Measurements from ENCODE around the gene SLC38A10. TPM values are rescaled to one million over a fixed set of nuclear protein-coding genes. Genes with fewer than 3 reads are reported as not detected.

The SLC38A10 gene
- total and polyA plus RNA-seq, 10 of the 15 experiments (the other 5 are each of a cell fraction or from before 2014, with no cell fraction given) = 0.52 to 67.9 (median 22.1) TPM

GRCh38 chr17:81342269-81343070, 47.4 kb upstream of the SLC38A10 start (continued):
- no peak for TF ChIP-seq PKNOX1 (IDR thresholded peaks at IDR 0.05)
- no peak for TF ChIP-seq MEF2A (IDR thresholded peaks at IDR 0.05; ENCODE audit: insufficient read depth, low read depth, low read length)
- no peak for TF ChIP-seq SRF (IDR thresholded peaks at IDR 0.05; ENCODE audit: low read depth in 2 of 2, low read length in 2 of 2)
- no peak for TF ChIP-seq NBN (IDR thresholded peaks at IDR 0.05)
- TF ChIP-seq NR2F1 (conservative IDR thresholded peaks at IDR 0.05) = no peak
- TF ChIP-seq YY1 (IDR thresholded peaks at IDR 0.05; ENCODE audit: low read depth, low read length) = no peak
- TF ChIP-seq, protein P1, sequence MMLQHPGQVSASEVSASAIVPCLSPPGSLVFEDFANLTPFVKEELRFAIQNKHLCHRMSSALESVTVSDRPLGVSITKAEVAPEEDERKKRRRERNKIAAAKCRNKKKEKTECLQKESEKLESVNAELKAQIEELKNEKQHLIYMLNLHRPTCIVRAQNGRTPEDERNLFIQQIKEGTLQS (IDR thresholded peaks at IDR 0.05; ENCODE audit: borderline replicate concordance, extremely low read depth, low read depth, low read length) = no peak
- TF ChIP-seq ZNF384 (IDR thresholded peaks at IDR 0.05; ENCODE audit: borderline replicate concordance, low read depth, low read length) = no peak

- TF ChIP-seq TCF7 (IDR thresholded peaks at IDR 0.05; ENCODE audit: borderline replicate concordance) (no peak), NFYB (IDR thresholded peaks at IDR 0.05; ENCODE audit: insufficient read depth, low read depth, low read length) (no peak), MYB (IDR thresholded peaks at IDR 0.05; ENCODE audit: borderline replicate concordance, low read depth, low read length) (no peak), ATF7 (IDR thresholded peaks at IDR 0.05; ENCODE audit: low read depth) (no peak), ZSCAN29 (IDR thresholded peaks at IDR 0.05) (no peak), PAX8 (IDR thresholded peaks at IDR 0.05) (no peak), CBFB (IDR thresholded peaks at IDR 0.05; ENCODE audit: low read depth) (no peak)
- TF ChIP-seq, protein P2, sequence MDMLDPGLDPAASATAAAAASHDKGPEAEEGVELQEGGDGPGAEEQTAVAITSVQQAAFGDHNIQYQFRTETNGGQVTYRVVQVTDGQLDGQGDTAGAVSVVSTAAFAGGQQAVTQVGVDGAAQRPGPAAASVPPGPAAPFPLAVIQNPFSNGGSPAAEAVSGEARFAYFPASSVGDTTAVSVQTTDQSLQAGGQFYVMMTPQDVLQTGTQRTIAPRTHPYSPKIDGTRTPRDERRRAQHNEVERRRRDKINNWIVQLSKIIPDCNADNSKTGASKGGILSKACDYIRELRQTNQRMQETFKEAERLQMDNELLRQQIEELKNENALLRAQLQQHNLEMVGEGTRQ (IDR thresholded peaks at IDR 0.05; ENCODE audit: borderline replicate concordance, low read depth, low read length) = no peak
- TF ChIP-seq, protein P1 (IDR thresholded peaks at IDR 0.05; ENCODE audit: borderline replicate concordance, extremely low read depth, low read depth, low read length) = no peak
- Histone ChIP-seq H3K36me3 (ENCODE audit: control insufficient read depth in 2 of 2, insufficient read depth in 2 of 2, low read length in 1 of 2) (no peaks in the 10 kb centered on the region), H3K4me2 (ENCODE audit: control insufficient read depth, insufficient read depth) (no peak overlapping the region), H4K20me1 (ENCODE audit: control insufficient read depth, insufficient read depth) (no peaks in the 10 kb centered on the region), H3K9ac (ENCODE audit: control insufficient read depth, insufficient read depth, low read length) (no peak overlapping the region), H3K9me3 (replicated peaks; ENCODE audit: control insufficient read depth, insufficient read depth, low read length) (no peaks in the 10 kb centered on the region; the same call in 2 of the 3 replicates), H3K79me2 (ENCODE audit: control insufficient read depth, insufficient read depth, low read length) (peaks cover 21% of the 10 kb centered on the region), H3K4me3 (no peak overlapping the region), H3K4me1 (ENCODE audit: control insufficient read depth, insufficient read depth, low read length) (no peaks in the 10 kb centered on the region), H2AFZ (ENCODE audit: control insufficient read depth, low read depth, low read length) (no peak overlapping the region), H3K27ac (ENCODE audit: control insufficient read depth, insufficient read depth) (no peak overlapping the region), H3K27me3 (replicated peaks in 1 of 2; ENCODE audit: control insufficient read depth in 2 of 2, insufficient read depth in 2 of 2, low read length in 1 of 2) (no peaks in the 10 kb centered on the region)
- ATAC-seq (no peak), FAIRE-seq (no peak), DNase-seq (ENCODE audit: low read depth, low spot score) (no peak)
- SMC1A ChIA-PET (ENCODE audit: uncharacterized antibody, unreplicated experiment) = no interaction called here
- in situ Hi-C loops (cut with MboI) (no loop called here), intact Hi-C loops (cut with micrococcal nuclease; ENCODE audit: unreplicated experiment) (no loop called here)
- no TSS peak for BruUV-seq (replicated peaks)
- RAD21 ChIA-PET (ENCODE audit: unreplicated experiment) = no interaction called here
- WGBS (ENCODE audit: insufficient coverage, insufficient replicate concordance, low lambda C conversion rate, missing lambda C conversion rate) = 71% methylated on average over 46 of the region's 83 CpGs
- POLR2A ChIA-PET = no interaction called here
- CTCF ChIA-PET = no interaction called here
Measured at GRCh38 chr17:81341516-81342268, 46.6 kb upstream of the SLC38A10 start.
